ENCODE results near the gene PRR5L. TPM values are rescaled to one million over a fixed set of nuclear protein-coding genes. Genes with fewer than 3 reads are reported as not detected.

Gene PRR5L
- total and polyA plus RNA-seq, 3 experiments from 2014 or later = 28.4 to 43.0 (median 32.5) TPM

DNA sequence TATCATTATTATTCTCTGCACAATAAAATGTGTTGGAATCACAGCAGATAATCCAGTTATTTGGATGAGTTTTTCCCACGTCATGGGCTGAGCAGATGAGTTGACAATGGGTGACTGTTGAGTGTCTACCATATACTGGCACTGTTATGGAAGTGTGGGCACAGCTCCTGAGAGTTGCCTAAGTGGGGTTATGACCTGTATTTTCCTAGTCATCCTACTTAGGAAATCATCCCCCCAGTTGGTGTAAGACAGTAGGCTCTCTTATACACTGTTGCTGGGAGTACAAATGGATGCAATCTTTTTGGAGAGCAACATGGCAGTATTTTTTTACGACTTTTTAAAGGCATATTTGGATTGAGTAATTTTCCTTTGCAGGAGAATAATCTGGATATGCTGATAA, 147.6 kb downstream of the PRR5L start:
- Mint-ChIP-seq H3K4me1 (peaks cover 36 to 65% (median 59%) of the 10 kb centered on the region in 3 donors), H3K27ac (peak overlapping the region in 3 of 8 donors; percentile 16 to 74 (median 62)), H3K27me3 (peaks cover 0 to 1% of the 10 kb centered on the region in 2 donors), H3K4me3 (no peak overlapping the region), H3K36me3 (peaks cover 27 to 86% (median 28%) of the 10 kb centered on the region in 3 donors), H3K9me3 (no peaks in the 10 kb centered on the region)
- Histone ChIP-seq H3K4me3 (ENCODE audit: low read length) (no peak overlapping the region), H3K9me3 (ENCODE audit: low read length) (no peaks in the 10 kb centered on the region), H3K27ac (ENCODE audit: low read depth, low read length) (no peak overlapping the region), H3K27me3 (ENCODE audit: insufficient read depth, low read length, poor library complexity, severe bottlenecking) (no peaks in the 10 kb centered on the region), H3K4me1 (ENCODE audit: insufficient read depth, low read length) (no peaks in the 10 kb centered on the region), H3K36me3 (ENCODE audit: insufficient read depth, low read length) (no peaks in the 10 kb centered on the region)
- POLR2A ChIA-PET = no interaction called here
- DNase-seq = no peak
- CTCF ChIA-PET = no interaction called here

DNA sequence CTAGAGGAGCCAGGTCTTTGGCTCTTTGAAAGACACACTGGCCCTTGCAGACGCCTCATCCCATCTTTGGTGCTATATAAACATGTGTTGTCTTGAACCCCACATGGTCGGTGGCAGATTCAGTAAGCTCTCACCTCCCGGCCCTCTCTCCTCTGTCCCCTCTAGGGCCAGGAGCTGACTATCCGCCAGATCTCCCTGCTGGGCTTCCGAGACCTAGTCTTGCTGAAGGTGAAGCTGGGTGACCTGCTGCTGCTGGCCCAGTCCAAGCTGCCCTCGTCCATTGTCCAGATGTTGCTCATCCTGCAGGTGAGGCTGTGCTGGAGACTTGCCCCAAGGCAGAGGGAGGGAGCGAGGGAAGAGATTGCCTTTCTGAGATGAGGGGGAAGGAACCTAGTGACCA, 150.0 kb downstream of the PRR5L start:
- Histone ChIP-seq H3K4me1 (ENCODE audit: insufficient read depth, low read length) (peaks cover 17% of the 10 kb centered on the region), H3K27ac (ENCODE audit: low read depth, low read length) (no peak overlapping the region), H3K9me3 (ENCODE audit: low read length) (no peaks in the 10 kb centered on the region), H3K36me3 (ENCODE audit: insufficient read depth, low read length) (no peaks in the 10 kb centered on the region), H3K4me3 (ENCODE audit: low read length) (no peak overlapping the region), H3K27me3 (ENCODE audit: insufficient read depth, low read length, poor library complexity, severe bottlenecking) (no peaks in the 10 kb centered on the region)
- Mint-ChIP-seq H3K36me3 (peaks cover 25 to 87% (median 30%) of the 10 kb centered on the region in 3 donors), H3K27ac (peak overlapping the region in 4 of 8 donors; percentile 11 to 82 (median 68)), H3K9me3 (no peaks in the 10 kb centered on the region), H3K4me3 (no peak overlapping the region), H3K4me1 (peaks cover 50 to 79% (median 76%) of the 10 kb centered on the region in 3 donors), H3K27me3 (peaks cover 0 to 1% of the 10 kb centered on the region in 2 donors)
- POLR2A ChIA-PET = no interaction called here
- CTCF ChIA-PET = interaction anchor here (1.3 kb wide), 1 partner anchor 69 kb away, joined by 4 read pairs; no protein-coding TSS in a partner anchor
- DNase-seq = no peak

DNA sequence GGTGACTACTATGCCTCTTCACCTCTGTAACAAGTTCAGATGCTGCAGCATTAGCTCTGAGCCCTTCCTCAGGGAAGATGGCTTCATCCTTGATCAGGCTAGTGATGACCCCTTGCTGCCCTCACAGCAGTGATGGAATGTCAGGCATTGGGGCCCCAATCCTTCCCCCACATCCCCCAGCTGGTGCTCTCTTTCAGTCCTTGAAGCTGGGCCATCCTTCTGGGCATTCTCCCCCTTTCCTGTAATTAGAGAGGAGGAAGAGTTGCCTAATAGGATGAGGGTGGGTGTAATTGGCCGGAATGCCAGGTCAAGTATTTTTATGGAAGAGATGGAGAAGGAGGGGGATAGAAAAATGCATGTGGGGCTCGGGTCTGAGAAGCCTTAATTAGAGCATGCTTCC, 151.4 kb downstream of the PRR5L start:
- DNase-seq = no peak
- Mint-ChIP-seq H3K36me3 (peaks cover 26 to 91% (median 30%) of the 10 kb centered on the region in 3 donors), H3K27ac (peak overlapping the region in 2 of 8 donors; percentile 47 to 61), H3K4me1 (peaks cover 63 to 85% (median 85%) of the 10 kb centered on the region in 3 donors), H3K27me3 (peaks cover 0 to 1% of the 10 kb centered on the region in 2 donors), H3K4me3 (no peak overlapping the region), H3K9me3 (no peaks in the 10 kb centered on the region)
- CTCF ChIA-PET = no interaction called here
- Histone ChIP-seq H3K27me3 (ENCODE audit: insufficient read depth, low read length, poor library complexity, severe bottlenecking) (no peaks in the 10 kb centered on the region), H3K4me3 (ENCODE audit: low read length) (no peak overlapping the region), H3K4me1 (ENCODE audit: insufficient read depth, low read length) (peaks cover 30% of the 10 kb centered on the region), H3K27ac (ENCODE audit: low read depth, low read length) (no peak overlapping the region), H3K9me3 (ENCODE audit: low read length) (no peaks in the 10 kb centered on the region), H3K36me3 (ENCODE audit: insufficient read depth, low read length) (no peaks in the 10 kb centered on the region)
- POLR2A ChIA-PET = no interaction called here

DNA sequence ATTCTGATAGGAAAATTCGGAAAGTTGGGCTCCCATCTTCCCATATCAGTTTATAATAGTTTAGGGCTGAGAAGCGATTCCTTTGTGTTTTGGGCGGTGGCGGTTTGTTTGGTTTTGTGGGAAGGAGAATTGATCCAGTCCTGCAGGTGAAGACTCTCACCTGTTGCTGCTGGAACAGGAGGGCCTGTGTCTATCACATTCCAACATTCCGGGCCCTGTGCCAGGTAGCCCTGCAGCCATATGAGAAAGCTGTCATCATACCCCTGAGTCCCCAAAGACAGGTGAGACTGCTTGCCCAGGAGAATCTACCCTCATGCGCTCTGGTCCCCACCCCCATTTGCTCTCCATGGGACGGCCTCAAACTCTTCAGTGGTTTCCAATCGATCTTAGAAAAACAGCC, 151.9 kb downstream of the PRR5L start:
- DNase-seq = no peak
- H3K9me3 ChIP-seq (ENCODE audit: low read length) = no peaks in the 10 kb centered on the region
- H3K36me3 ChIP-seq (ENCODE audit: insufficient read depth, low read length) = no peaks in the 10 kb centered on the region
- Mint-ChIP-seq H3K27me3 (no peaks in the 10 kb centered on the region), H3K9me3 (no peaks in the 10 kb centered on the region), H3K4me3 (peak overlapping the region in 1 of 7 donors; percentile 20), H3K36me3 (peaks cover 26 to 90% (median 29%) of the 10 kb centered on the region in 3 donors), H3K27ac (peak overlapping the region in 5 of 8 donors; percentile 45 to 74 (median 47)), H3K4me1 (peaks cover 67 to 86% (median 85%) of the 10 kb centered on the region in 3 donors)
- no peak overlapping the region for H3K4me3 ChIP-seq (ENCODE audit: low read length)
- ChIA-PET POLR2A (no interaction called here), CTCF (no interaction called here)
- no peaks in the 10 kb centered on the region for H3K27me3 ChIP-seq (ENCODE audit: insufficient read depth, low read length, poor library complexity, severe bottlenecking)
- no peak overlapping the region for H3K27ac ChIP-seq (ENCODE audit: low read depth, low read length)
- peaks cover 35% of the 10 kb centered on the region for H3K4me1 ChIP-seq (ENCODE audit: insufficient read depth, low read length)

DNA sequence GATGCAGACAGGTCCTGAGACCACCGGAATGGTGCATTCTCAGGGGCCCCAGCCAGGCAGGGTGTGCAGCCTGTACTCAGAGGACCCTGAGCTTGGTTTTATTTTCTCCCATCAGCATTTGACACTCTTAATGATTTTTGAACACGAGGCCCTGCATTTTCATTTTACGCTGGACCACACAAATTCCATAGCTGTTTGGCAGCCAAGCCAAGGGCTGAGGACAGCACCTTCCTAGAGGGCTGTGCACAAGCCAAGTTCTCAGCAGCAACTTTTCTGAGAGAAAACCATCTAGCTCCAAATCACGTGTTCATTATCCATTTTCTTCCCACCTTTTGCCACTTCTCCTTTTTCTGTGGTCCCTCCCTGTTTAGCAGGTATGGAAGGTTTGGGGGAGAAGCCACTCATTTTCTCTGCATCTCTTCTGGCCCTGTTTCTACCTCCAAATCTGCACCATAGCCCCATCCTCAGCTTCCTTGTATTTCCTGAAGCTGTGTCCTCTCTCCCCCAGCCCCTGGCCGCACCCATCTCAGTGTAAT, 153.5 kb downstream of the PRR5L start:
- H3K27me3 Mint-ChIP-seq = no peaks in the 10 kb centered on the region
- Histone ChIP-seq H3K9me3 (ENCODE audit: low read length) (no peaks in the 10 kb centered on the region), H3K4me1 (ENCODE audit: insufficient read depth, low read length) (peaks cover 43% of the 10 kb centered on the region), H3K27me3 (ENCODE audit: insufficient read depth, low read length, poor library complexity, severe bottlenecking) (no peaks in the 10 kb centered on the region), H3K27ac (ENCODE audit: low read depth, low read length) (no peak overlapping the region), H3K36me3 (ENCODE audit: insufficient read depth, low read length) (peaks cover 6% of the 10 kb centered on the region), H3K4me3 (ENCODE audit: low read length) (peak overlapping the region; percentile 31)
- peak overlapping the region in 6 of 7 donors; percentile 16 to 73 (median 52) for H3K4me3 Mint-ChIP-seq
- POLR2A ChIA-PET = interaction anchor here (0.6 kb wide), 1 partner anchor 599 kb away, joined by 4 read pairs; no protein-coding TSS in a partner anchor
- CTCF ChIA-PET = interaction anchor here (0.9 to 1.2 kb wide), 3 partner anchors 9 to 43 kb away, joined by 3 to 4 read pairs (median 3); no protein-coding TSS in a partner anchor
- H3K9me3 Mint-ChIP-seq = no peaks in the 10 kb centered on the region
- peaks cover 26 to 90% (median 28%) of the 10 kb centered on the region in 3 donors for H3K36me3 Mint-ChIP-seq
- no peak for DNase-seq
- H3K4me1 Mint-ChIP-seq = peaks cover 70 to 82% (median 80%) of the 10 kb centered on the region in 3 donors
- peak overlapping the region in 7 of 8 donors; percentile 1 to 84 (median 74) for H3K27ac Mint-ChIP-seq

DNA sequence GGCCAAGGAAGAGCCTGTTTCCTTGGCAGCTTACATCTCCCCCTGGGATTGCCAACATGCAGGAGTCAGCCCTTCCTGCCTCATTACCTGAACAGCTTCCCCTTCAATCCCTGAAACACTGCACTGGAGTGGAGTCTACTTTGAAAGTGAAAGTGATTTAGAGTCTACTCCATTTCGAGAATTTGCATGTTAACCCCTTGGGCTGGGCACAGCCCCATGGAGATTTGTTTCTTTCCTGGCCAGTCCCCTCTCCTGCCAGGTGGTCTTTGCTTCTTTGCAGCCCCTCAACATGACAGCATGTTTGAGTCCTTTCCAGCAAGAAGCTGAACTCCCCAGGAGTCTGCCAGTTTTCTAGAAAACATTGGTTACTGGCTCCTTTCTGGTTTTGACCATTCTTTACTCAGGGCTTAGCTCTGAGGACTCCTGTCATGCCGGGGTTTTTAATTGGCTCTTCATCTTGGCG, 154.1 kb downstream of the PRR5L start:
- CTCF ChIA-PET = interaction anchor here (0.9 to 1.2 kb wide), 2 partner anchors 9 to 43 kb away, joined by 3 to 4 read pairs; no protein-coding TSS in a partner anchor
- H3K27ac Mint-ChIP-seq = peak overlapping the region; percentile 1 to 94 (median 73)
- peak overlapping the region in 6 of 7 donors; percentile 28 to 73 (median 52) for H3K4me3 Mint-ChIP-seq
- Histone ChIP-seq H3K9me3 (ENCODE audit: low read length) (no peaks in the 10 kb centered on the region), H3K36me3 (ENCODE audit: insufficient read depth, low read length) (peaks cover 6% of the 10 kb centered on the region), H3K27me3 (ENCODE audit: insufficient read depth, low read length, poor library complexity, severe bottlenecking) (no peaks in the 10 kb centered on the region), H3K27ac (ENCODE audit: low read depth, low read length) (no peak overlapping the region), H3K4me1 (ENCODE audit: insufficient read depth, low read length) (peaks cover 43% of the 10 kb centered on the region), H3K4me3 (ENCODE audit: low read length) (peak overlapping the region; percentile 31)
- POLR2A ChIA-PET = no interaction called here
- H3K4me1 Mint-ChIP-seq = peaks cover 66 to 77% (median 77%) of the 10 kb centered on the region in 3 donors
- H3K27me3 Mint-ChIP-seq = no peaks in the 10 kb centered on the region
- H3K36me3 Mint-ChIP-seq = peaks cover 24 to 91% (median 26%) of the 10 kb centered on the region in 3 donors
- DNase-seq = no peak
- H3K9me3 Mint-ChIP-seq = no peaks in the 10 kb centered on the region

DNA sequence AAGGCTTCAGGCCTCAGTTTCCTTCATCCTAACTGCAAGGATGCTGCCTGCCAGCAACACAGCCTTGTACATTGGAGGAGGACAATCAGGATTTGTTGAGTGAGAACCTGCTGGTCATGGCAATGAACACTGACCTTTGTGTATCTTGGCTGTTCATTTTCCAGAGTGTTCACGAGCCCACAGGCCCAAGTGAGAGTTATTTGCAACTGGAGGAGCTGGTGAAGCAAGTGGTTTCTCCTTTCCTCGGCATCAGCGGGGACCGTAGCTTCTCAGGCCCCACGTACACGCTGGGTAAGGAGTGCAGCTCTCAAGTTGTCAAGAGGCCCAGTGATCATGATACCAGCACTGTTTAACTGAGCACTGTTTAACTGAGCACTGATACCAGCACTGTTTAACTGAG, 155.0 kb downstream of the PRR5L start:
- ChIA-PET POLR2A (no interaction called here), CTCF (no interaction called here)
- no peaks in the 10 kb centered on the region for H3K9me3 ChIP-seq (ENCODE audit: low read length)
- Mint-ChIP-seq H3K27me3 (peaks cover 0 to 1% of the 10 kb centered on the region in 2 donors), H3K27ac (peak overlapping the region; percentile 2 to 77 (median 50)), H3K4me1 (peaks cover 62 to 70% (median 69%) of the 10 kb centered on the region in 3 donors), H3K9me3 (no peaks in the 10 kb centered on the region), H3K36me3 (peaks cover 20 to 90% (median 26%) of the 10 kb centered on the region in 3 donors), H3K4me3 (peak overlapping the region in 4 of 7 donors; percentile 1 to 39 (median 30))
- DNase-seq = no peak
- H3K4me3 ChIP-seq (ENCODE audit: low read length) = no peak overlapping the region
- H3K27me3 ChIP-seq (ENCODE audit: insufficient read depth, low read length, poor library complexity, severe bottlenecking) = no peaks in the 10 kb centered on the region
- peaks cover 6% of the 10 kb centered on the region for H3K36me3 ChIP-seq (ENCODE audit: insufficient read depth, low read length)
- H3K27ac ChIP-seq (ENCODE audit: low read depth, low read length) = no peak overlapping the region
- peaks cover 43% of the 10 kb centered on the region for H3K4me1 ChIP-seq (ENCODE audit: insufficient read depth, low read length)

DNA sequence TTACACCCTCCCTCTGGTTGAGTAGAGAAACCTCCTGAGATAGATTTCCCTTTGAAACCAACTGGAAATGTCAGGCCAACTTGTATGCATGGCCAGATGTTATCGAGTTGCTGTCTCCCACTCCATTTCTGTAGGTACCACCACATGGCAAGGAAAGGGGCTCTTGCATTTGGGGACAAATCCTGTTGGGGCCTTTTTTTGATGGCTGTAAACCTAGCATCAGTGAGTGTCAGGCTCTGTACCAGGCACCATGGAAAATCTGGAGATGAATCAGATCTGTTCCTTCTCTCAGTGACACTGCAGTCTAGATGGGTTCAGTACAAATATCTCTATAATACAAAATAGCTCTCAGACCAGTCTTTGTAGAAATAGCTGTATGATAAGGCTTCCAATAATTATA, 155.6 kb downstream of the PRR5L start:
- Mint-ChIP-seq H3K27ac (peak overlapping the region; percentile 2 to 94 (median 66)), H3K4me3 (peak overlapping the region in 6 of 7 donors; percentile 16 to 67 (median 52)), H3K36me3 (peaks cover 22 to 90% (median 23%) of the 10 kb centered on the region in 3 donors), H3K9me3 (no peaks in the 10 kb centered on the region), H3K27me3 (peaks cover 0 to 1% of the 10 kb centered on the region in 2 donors), H3K4me1 (peaks cover 61 to 69% (median 65%) of the 10 kb centered on the region in 3 donors)
- H3K27me3 ChIP-seq (ENCODE audit: insufficient read depth, low read length, poor library complexity, severe bottlenecking) = no peaks in the 10 kb centered on the region
- H3K4me1 ChIP-seq (ENCODE audit: insufficient read depth, low read length) = peaks cover 43% of the 10 kb centered on the region
- H3K9me3 ChIP-seq (ENCODE audit: low read length) = no peaks in the 10 kb centered on the region
- ChIA-PET CTCF (interaction anchor here (1.1 to 1.6 kb wide), 3 partner anchors 31 to 99 kb away, joined by 3 to 8 read pairs (median 3); no protein-coding TSS in a partner anchor), POLR2A (no interaction called here)
- DNase-seq = no peak
- H3K4me3 ChIP-seq (ENCODE audit: low read length) = no peak overlapping the region
- H3K36me3 ChIP-seq (ENCODE audit: insufficient read depth, low read length) = peaks cover 6% of the 10 kb centered on the region
- H3K27ac ChIP-seq (ENCODE audit: low read depth, low read length) = no peak overlapping the region

Data from CD8-positive, alpha-beta memory T cell (primary cell).